Femur (tissue), 1 donor: ENCODE measurements around the gene CCDC146.
"Not testable (repeated sequence)": the region's sequence is repeated elsewhere in the genome, so short reads cannot be mapped to it uniquely, and the experiment has no call there.

Experiments
- DNase-seq: peaks from one replicate; pipeline ENCODE4 v3.0.0-alpha.2; 2017

Gene CCDC146

DNA sequence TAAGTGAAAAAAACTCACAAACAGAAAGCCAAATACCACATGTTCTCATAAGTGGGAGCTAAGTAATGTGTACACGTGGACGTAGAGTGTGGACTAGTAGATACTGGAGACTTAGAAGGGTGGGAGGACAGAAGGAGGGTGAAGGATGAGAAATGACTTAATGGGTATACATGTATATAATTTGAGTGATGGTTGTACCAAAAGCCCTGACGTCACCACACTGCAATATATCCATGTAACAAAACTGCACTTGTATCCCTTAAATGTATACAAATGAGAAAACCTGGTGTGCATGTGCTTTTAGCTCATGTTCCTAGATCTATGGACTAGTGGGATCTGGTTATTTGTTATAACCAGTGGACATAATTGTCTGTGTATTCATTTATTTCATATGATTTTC, 125.7 kb downstream of the CCDC146 start:
- DNase-seq, result no peak

DNA sequence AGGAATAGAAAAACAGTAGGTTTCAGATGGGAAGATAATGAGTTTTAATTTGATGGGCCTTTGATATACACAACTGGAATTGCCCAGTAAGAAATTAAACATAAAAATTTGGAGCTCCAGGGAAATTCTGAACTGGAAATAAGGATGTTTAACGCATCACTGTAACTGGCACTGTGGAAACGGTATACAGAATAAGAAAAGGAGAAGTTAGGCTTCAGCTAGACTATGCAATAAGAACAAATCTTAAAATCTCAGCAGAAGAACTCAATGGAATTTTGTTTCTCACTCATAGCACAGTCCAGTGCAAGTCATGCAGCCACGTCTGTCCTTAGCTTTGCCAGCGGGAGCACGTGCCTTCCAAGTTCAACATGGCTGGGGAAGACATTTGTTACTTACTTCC, 130.1 kb downstream of the CCDC146 start:
- DNase-seq, result no peak

DNA sequence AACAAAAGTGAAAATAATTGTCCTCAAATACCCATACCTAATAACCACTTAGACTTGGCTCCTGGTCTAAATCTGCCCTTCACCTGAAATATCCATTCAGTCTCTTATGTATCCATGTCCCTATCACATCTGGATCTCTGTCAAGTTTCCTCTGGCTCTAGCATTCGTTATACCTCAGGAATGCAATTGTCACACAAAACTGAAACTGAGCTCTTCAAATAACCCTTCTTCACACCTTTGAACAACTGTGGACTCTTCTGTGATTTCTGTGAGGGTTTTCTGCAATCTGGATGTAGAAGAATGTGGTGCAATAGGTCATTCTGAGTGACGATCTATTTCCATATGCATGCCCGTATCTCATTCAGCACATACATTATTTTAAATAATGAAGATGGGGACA, 130.7 kb downstream of the CCDC146 start:
- no peak for DNase-seq

DNA sequence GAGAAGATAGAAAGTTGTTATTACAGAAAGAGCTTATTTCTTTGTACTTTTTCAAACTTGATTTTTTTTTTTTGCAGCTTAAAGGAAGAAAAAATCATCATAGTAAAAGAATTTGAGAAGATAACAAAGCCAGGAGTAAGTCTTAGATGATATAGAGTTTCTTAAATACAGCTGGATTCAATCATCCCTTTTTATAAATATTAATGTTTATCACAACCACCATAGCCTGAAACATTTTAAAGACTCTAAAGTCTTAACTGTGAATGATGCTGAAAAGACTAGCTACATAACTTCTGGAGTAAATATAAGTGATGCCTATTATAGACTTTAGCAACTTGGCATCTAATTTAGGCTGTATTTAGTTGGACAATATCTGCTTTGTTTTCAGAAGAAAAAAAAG, 132.0 kb downstream of the CCDC146 start:
- DNase-seq, result no peak

DNA sequence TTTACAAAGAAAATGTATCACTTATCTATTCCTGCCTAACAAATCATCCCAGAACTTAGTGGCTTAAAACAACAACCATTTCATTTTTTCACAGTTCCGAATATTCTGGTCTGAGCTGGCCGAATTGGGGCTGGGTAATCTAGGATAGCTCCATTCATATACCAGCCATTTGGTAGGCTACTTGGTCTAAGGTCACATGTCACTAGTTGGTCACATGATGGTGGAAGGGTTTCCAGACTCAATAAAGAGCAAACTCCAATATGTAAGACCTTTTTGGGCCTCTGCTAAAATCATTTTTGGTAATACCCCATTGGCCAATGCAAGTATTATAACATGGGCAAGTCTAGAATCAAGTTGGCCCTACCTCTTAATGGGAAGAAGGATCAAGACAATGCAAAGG, 132.5 kb downstream of the CCDC146 start:
- DNase-seq, result no peak

DNA sequence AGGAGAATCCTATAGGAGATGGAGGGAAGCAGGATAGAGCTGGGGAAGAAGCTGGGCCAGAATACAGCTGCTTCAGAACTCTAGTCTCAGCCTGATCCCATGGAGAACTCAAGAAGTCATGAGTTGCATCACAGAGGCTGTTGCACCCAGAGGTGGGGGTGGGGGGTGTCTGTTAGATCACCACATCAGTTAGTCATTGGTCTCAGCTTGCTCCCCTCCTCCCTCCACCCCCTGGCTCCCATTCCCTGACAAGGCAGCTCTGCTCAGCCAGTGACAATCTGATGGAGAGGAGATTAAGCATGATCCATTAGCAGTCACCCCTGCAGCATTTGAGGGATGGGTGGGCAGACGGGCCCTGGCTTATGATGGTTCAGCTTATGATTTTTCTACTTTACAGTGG, 135.6 kb downstream of the CCDC146 start:
- no peak for DNase-seq

DNA sequence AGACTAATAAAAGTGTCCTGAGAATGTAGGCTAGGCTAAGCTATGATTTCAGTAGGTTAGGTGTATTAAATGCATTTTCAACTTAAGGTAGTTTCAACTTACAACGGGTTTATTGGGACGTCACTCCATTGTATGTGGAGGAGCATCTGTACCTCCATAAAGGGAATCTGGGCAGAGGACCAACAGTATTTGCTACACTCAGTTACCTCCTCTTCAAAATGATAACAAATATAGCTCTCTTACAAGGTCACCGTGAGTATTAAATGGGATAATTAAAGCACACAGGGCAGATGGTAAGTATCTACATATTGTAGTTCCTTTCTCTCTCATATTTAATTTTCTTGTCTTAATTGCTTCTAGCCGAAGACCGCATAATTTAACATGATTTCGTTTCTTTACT, 136.2 kb downstream of the CCDC146 start:
- DNase-seq, result no peak

DNA sequence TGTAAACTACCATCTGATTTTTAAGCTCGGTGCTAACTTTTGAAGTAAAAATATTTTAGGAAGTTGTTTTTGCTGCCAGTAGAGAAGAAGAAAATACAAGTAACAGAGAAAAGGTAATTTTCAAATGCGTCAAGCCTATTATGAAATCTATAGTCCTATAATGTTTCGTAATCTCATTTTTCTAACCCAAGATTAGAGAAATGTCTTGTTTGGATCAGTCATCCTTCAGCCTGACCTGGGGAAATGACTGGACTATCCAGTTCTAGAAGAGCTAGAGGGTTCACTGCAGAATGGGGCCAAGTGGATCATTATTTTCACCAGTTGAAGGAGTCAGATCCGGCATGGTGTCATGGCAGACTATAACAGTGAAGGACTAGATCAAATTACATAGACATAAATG, 139.9 kb downstream of the CCDC146 start:
- no peak for DNase-seq

DNA sequence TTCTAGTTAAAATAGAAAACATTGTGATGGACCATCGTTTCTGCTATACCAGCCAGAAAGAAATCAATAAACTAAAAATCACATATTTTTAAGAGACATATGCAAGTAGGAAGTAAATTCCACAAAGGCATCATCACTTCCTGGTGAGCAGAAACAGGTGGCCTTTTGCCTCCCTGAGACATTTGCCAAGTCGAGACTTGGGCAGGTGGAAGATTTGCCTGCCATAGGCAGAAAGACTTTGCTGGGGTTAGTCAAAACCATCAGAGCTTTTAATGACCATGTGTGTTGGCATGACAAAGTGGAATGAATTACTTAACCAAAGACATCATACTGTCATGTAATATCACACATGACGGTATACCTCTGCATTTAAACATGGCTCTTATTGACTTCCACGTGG, 143.3 kb downstream of the CCDC146 start:
- DNase-seq, result no peak

DNA sequence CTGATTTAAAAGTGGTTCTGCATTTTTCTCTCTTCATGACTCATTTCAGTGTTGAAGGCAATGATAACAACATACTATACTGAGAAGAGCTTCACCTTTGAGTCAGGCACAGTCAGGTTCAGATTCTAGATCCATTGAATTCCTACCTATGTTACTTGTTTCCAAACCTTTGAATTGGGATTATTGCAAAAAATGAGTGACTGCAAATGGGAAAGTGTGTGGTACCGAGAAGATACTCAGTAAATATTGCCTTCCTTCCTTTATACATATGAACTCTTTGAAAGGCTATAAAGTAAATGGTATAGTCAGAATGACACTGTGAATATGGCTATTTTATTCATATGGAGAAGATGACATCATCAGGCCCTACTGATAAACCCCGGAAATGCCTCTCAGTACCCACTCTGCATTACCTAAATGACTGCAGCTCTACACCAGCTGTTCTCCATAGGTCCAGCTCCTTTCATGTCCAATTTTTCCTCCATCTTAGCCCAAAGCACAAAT, 143.9 kb downstream of the CCDC146 start:
- DNase-seq, result no peak

DNA sequence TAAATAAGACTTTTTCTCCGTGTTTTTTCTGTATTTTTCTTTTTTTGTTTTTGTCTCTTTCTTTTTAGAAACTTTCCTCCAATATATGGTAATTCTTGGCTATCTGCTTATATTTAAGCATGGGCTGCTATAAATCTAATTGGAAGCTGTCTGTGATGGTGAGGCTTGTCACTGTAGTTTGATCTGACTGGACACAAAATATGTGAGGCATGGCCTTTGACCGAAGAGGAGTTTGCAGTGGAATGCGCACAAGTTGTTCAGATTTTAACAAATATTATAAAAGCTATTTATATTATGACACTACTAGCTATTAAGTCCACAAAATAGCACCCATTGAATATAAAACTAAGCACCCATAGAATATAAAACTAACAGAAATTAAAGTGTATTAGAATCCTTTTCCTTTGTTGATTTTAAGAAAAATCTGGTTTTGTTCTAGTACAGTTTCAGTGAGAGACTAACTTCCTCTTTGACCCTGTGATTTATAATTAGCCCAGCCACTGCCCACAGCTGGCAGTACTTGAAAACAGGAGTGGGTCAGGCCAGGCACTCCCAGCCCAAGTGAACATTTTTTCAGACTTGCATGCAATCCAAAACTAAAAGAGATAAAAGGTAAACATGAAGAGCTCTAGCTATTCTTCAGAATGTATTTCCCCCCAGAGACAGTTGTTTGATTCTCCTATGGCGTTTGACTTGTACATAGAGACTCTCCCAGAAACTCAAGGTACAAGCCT, 147.1 kb downstream of the CCDC146 start:
- DNase-seq, result no peak

DNA sequence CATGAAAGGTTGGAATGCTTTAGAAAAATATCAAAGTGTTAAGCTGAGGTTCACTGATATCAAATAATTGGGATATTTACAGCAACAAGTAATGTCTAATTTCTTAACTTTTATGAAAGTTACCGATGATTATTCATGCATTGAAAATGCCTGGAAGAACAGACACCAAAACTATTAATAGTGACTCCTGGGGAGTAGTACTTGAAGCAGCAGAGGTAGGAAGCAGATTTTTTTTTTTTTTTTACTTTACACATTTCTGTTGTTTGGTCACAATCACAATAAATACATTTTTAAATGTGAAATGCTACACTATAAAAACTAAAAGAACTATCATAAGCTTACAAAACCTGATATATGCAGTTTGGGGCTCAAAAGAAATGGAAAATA, 147.7 kb downstream of the CCDC146 start:
- no peak for DNase-seq

DNA sequence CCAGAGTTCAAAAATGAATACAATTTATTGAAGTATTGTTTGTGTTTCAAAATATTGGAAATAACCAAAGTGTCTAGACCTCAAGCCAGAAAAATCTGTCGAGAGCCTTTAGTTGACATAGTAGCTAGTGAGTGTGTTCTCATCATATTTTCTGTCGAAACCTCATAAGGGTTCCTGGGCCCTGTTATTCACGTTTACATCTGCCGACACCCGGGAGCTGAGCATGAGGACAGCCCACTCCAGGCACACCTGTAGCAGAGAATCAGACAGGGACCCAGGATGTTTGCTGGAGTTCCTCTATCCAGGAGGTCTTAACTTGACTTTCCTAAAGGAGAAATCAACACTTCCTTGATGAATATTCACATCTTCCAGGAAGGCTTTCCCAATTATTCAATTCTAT, 149.4 kb downstream of the CCDC146 start:
- no peak for DNase-seq

DNA sequence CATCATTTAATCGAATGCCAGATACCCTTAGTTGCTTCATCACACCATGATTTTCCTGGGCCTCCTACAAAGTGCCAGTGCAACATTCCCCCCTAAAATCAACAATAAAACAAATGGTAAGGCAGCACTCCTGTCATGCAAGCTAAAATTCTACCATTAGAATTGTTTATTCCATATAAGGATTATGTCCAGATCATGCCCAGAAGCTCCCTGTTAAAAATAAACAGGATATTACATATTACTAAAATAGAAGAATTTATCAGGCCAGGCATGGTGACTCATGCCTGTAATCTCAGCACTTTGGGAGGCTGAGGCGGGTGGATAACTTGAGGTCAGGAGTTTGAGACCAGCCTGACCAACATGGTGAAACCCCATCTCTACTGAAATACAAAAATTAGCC, 153.2 kb downstream of the CCDC146 start:
- DNase-seq, result not testable (repeated sequence)

DNA sequence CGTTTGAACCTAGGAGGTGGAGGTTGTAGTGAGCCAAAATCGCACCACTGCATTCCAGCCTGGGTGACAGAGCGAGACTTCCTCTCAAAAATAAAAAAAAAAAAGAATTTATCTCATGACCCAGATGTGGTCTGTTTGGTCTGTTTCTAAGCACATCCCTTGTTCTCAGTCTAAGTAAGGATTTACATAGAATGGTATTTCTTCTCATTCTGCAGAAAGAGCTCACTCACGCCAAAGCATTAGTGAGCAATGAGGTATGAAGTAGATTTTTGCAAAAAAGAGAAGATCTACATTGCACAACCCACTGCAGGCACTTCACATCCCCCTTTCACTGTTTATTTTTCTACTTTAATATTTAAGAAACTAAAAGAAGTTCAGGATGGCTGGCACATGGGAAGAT, 153.7 kb downstream of the CCDC146 start:
- DNase-seq, result no peak

DNA sequence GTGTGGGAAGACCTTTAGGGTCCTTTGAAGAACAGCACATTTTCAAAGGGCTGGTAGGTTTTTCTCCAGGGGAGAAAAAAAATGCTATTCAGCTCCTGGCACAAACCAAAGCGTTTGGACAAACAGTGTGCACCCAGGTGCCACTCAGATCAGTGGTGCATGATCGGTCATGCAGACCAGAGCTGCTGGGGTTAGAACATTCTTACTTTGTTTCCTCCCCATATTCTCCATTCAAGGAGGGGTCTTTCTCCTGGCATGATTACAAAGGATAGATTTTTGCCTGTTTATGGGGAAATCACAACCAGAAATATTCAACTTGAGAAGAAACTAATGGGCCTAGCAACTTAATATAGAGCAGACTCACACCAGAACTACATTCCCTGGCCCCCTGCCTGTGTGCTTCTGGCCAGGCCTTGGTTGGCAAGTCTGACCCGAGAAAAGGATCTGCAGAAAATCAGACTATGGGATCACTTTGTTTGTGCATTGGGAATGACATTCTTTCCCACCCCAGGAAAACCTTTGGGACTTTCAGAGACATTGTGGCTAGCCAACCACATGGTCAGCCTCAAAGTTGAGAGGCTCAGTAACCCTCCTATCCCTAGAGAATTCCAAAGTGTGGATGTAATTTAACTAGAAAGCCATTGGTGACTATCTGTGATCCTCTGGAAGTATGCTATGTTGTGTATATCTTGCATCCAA, 159.5 kb downstream of the CCDC146 start:
- peak; percentile 60 for DNase-seq

DNA sequence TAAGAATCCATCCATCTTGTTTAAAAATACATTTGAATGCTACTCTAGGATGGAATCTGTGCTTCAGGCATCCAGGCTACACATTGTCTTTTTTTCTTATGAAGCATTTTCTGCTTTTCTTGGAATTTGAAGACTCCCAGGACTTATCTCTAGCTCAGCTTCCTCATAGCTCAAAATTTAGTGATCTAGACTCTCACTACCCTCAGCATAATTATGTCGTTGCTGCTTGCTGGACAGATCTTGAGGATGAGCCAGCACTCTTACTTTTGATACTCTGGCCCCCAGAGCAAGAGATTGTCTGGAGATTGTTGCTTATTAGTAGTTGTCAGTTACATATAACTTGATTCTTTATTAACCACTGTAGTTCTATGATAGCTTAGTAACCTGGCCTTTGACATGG, 160.5 kb downstream of the CCDC146 start:
- no peak for DNase-seq

DNA sequence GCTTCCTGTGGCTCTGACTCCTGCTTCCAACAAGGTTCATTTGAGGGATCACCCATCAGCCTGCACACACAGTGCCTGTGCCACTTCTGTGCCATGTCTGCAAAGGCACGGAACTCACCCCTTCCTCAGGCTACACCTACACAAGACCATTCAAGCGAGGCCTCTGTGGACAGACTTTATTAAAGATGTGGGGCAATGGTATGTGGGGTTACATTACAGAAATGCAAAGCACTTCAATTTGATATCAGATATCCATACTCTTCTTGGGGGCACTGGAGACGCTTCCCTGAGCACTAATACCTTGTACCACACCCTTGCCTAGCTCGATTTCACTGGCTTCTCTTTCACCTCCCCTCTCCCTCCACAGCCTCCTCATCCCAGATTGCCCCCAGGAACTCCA, 161.6 kb downstream of the CCDC146 start:
- DNase-seq, result no peak

DNA sequence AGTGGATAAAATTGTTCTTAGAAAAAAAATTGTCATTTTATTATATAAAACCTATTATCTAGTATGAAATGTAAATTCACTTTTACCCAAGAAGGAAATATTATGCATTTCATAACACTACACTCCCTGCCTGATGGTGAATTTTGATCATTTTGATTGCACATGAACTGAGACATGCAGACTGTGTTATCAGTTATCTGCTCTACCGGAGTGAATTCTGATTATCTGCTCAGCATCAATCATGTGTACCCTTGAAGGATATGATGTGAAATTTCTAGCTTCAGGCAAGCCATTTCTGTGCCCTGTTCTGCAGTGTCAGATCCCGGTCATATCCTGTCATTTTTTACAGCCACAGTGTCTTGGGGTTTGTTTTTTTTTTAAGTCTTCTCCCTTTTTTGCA, 162.2 kb downstream of the CCDC146 start:
- no peak for DNase-seq

DNA sequence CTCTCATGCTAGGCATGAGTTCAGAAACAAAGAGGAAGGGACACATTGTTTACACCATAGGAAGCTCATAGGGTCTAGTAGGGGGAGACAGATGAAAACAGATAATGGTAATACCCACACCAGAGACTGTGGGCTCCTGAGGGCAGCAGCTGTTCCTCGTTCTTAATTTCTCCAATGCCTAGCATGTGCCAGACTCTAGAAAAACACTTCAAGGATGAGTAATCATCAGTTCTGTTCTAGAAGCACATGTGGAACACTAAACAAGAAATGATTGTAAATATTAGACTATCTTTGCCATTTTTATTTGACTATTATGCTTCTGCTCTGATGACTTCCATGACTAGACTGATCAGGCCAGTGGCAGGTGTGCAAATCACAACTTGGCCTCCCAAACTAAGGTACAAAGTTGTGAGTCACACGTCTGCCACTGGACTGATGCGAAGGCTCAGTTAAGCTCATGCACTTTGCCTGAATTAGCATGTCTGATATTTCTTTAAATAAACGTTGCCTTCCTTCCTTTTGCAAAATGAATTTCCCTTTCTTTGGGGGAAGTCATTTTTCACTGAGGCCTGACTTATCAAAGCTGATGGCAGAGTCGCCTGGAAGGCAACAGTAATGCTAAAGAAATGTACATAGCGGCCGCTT, 166.4 kb downstream of the CCDC146 start:
- DNase-seq, result no peak

DNA sequence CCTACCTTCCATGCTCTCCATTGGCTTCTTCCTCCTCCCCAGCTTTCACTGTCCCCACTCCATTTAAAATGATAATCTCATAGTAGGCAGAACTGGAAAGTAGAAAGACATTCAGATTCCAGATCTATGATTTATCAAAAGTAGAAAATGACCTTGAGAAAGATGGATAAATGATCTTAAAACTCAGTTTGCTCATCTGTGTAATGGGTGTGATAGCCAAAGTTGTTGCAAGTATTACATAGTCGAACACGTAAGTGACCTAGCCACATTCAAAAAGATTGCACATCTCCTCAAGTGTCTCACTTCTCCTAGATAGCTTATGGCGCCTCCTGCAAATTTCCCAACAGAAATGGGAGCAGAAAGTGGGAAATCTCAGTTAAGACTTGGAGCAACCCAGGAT, 167.0 kb downstream of the CCDC146 start:
- no peak for DNase-seq

DNA sequence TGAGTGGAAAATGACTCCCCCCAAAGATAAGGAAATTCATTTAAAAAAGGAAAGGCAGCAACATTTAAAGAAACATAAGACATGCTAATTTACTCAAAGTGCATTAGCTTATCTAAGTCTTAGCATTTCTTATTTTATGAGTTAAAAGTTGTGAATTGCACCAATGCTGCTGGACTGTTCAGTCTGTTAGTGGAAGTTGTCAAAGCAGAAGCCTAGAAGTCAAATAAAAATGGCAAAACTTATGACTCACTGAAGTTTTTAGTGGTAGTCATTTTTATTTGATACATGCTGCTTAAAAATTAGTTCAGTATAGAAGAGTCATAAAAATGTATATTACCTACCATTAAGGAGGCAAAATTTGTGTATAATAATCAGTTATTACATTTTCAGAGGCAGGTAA, 168.0 kb downstream of the CCDC146 start:
- no peak for DNase-seq

DNA sequence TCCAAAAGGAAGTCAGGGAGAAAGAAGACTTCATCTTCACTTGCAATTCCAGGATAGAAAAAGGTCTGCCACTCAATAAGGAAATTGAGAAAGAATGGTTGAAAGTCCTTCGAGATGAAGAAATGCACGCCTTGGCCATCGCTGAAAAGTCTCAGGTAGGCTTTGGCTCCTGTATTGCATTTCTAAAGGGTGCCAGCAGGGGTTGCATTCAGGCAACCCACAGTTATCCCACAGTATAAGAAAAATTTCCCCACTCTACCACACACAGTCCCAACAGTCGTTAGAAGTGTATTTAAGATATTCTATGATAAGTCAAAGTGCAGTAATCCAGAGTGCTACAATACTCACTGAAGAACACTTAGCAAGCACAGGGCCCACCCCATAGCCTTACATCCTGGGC, 170.6 kb downstream of the CCDC146 start:
- DNase-seq, result no peak

DNA sequence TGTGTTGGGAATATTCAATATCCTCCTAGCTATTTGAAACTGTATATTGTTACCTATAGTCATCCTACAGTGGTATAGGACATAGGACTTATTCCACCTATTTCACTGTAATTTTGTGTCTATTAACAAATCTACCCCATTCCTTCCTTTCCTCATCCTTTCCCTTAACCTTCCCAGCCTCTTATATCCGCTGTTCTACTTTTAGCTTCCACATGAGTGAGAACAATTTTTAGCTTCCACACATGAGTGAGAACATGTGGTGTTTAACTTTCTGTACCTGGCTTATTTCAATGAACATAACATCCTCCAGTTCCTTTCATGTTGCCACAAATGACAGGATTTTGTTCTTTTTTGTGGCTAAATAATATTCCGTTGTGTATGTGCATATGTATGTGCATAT, 173.1 kb downstream of the CCDC146 start:
- no peak for DNase-seq
